HepG2 (cell line): ENCODE results near the gene CEACAM16. TPM values are rescaled to one million over a fixed set of nuclear protein-coding genes. Genes with fewer than 3 reads are reported as not detected.

Experiments
- AGO2 ChIP-seq: fragments of 200-400 bp; formaldehyde crosslinking; optimal IDR thresholded peaks from 2 replicates; pipeline ENCODE3; 2017; ENCODE audit warnings: mild to moderate bottlenecking, low read depth, low read length, moderate library complexity
- CTCF ChIP-seq: sonication (generic); formaldehyde crosslinking; IDR thresholded peaks from 2 replicates; pipeline ENCODE4 v1.5.0; 2020; ENCODE audit warnings: mild to moderate bottlenecking, missing genetic modification reagents, moderate library complexity
- PRMT3 ChIP-seq: sonication (generic); formaldehyde crosslinking; IDR thresholded peaks from 2 replicates; pipeline ENCODE4 v1.8.1; 2022; ENCODE audit warnings: low read depth, mild to moderate bottlenecking, moderate library complexity, missing genetic modification reagents, borderline replicate concordance
- ZNF687 ChIP-seq: sonication (generic); formaldehyde crosslinking; IDR thresholded peaks from 2 replicates; pipeline ENCODE4 v1.5.1; 2020; ENCODE audit warnings: mild to moderate bottlenecking, missing genetic modification reagents, moderate library complexity
- polyA plus RNA-seq, 8 experiments: library from polyadenylated mRNA; depleted of rRNA in 3 of 8; stranded (reverse) in 7 of 8; unstranded in 1 of 8; fragments of >200 nt; fragmentation: Illumina TruSeq in 4 of 8; extraction: Trizol in 4 of 8; gene quantifications; 2 replicates each; pipeline versions ENCODE4 v1.2.1 to v1.2.3, GENCODE V29; 2011 to 2016; ENCODE audit warnings: low read depth in 4 of 8, missing spikeins in 1 of 8, mixed read lengths in 1 of 8; ENCODE audit not compliant: insufficient read depth in 1 of 8
- total RNA-seq, 5 experiments: library from RNA; depleted of rRNA; stranded (reverse); fragments of >200 nt; fragmentation: Illumina TruSeq; extraction: Trizol; gene quantifications; 2 replicates each; pipeline ENCODE4 v1.2.3, GENCODE V29; 2016; ENCODE audit warnings: low read depth in 1 of 5

The CEACAM16 gene
- total and polyA plus RNA-seq, 2 of the 13 experiments (the other 11 are each of a cell fraction or from before 2014, with no cell fraction given): not detected

GRCh38 chr19:44653977-44654774 is 44.8 kb upstream of the CEACAM16 start (continued):
- peak; percentile 80 for TF ChIP-seq CTCF (CRISPR knock-in tag)
- TF ChIP-seq AGO2: peak; percentile 61
- TF ChIP-seq ZNF687 (CRISPR knock-in tag): peak; percentile 48
- no peak for TF ChIP-seq PRMT3 (CRISPR knock-in tag)
- TF ChIP-seq, all 625 proteins: peak for 17
